Activated CD8-positive, alpha-beta T cell treated with anti-CD3 and anti-CD28 coated beads for 36 hours (primary cell): Measurements from ENCODE around the gene LST1. TPM values are rescaled to one million over a fixed set of nuclear protein-coding genes. Genes with fewer than 3 reads are reported as not detected.
A peak's percentile ranks its signal among the peaks of the same experiment; 100 is the strongest.

Source experiments
- ATAC-seq: fragments of 200-7000 bp; cut with Tn5 transposase; one replicate; pipeline ENCODE4 v1.10.0; 2021; ENCODE audit warnings: mild to moderate bottlenecking, moderate library complexity
- CTCF ChIA-PET: fragments of 350-600 bp; sonication (Branson Sonifier 250); formaldehyde crosslinking; loops from one replicate; lab custom pipeline; 2021; ENCODE audit warnings: antibody characterized with exemption; lab: Charles Lee
- POLR2A ChIA-PET: fragments of 350-600 bp; sonication (Branson Sonifier 250); formaldehyde crosslinking; loops from one replicate; lab custom pipeline; 2021; ENCODE audit warnings: antibody characterized with exemption; lab: Charles Lee
- DNase-seq: peaks from one replicate; pipeline ENCODE4 v3.0.0-alpha.2; 2020
- H3K27ac Mint-ChIP-seq: one replicate; pipeline ENCODE4 v1.8.0; 2021; ENCODE audit warnings: mild to moderate bottlenecking, mixed read lengths
- H3K27me3 Mint-ChIP-seq: one replicate; pipeline ENCODE4 v1.8.0; 2021; ENCODE audit warnings: mixed read lengths
- H3K36me3 Mint-ChIP-seq: one replicate; pipeline ENCODE4 v1.8.0; 2021; ENCODE audit warnings: low read depth, mixed read lengths
- H3K4me1 Mint-ChIP-seq: one replicate; pipeline ENCODE4 v1.8.0; 2021; ENCODE audit warnings: low read depth, mixed read lengths
- H3K4me3 Mint-ChIP-seq: one replicate; pipeline ENCODE4 v1.8.0; 2021; ENCODE audit warnings: mild to moderate bottlenecking, moderate library complexity, mixed read lengths
- H3K9me3 Mint-ChIP-seq: one replicate; pipeline ENCODE4 v1.8.0; 2021; ENCODE audit warnings: mixed read lengths
- CTCF ChIP-seq: fragments of 200-600 bp; IDR thresholded peaks from one replicate; pipeline ENCODE4 v1.8.0; 2022; ENCODE audit warnings: antibody characterized with exemption, mild to moderate bottlenecking
- intact Hi-C: fragments of 100-400 bp; cut with micrococcal nuclease; formaldehyde crosslinking; loops from one replicate; pipeline ENCODE4 v1.10.0; 2022
- total RNA-seq, 2 experiments: library from RNA; stranded (reverse); gene quantifications; one replicate each; pipeline ENCODE4 v1.2.3, GENCODE V29; 2021

The LST1 gene
- total RNA-seq, 2 experiments from 2014 or later: 40.4 to 43.6 TPM

GRCh38 chr6:31567531-31568370, 18.3 kb upstream of the LST1 start:
- ATAC-seq: peak; percentile 22
- Mint-ChIP-seq H3K4me3 (peak overlapping the region; percentile 54), H3K36me3 (peaks cover 28% of the 10 kb centered on the region), H3K9me3 (no peaks in the 10 kb centered on the region), H3K27ac (peak overlapping the region; percentile 91), H3K27me3 (no peaks in the 10 kb centered on the region), H3K4me1 (peaks cover 72% of the 10 kb centered on the region)
- no peak for TF ChIP-seq CTCF
- intact Hi-C loops: loop anchor here (1.0 to 10.0 kb wide), 2 partner anchors 8 to 257 kb away; partner anchors contain the start of gene HSPA1B
- peak; percentile 80 for DNase-seq
- ChIA-PET POLR2A (interaction anchor here (0.9 to 35.7 kb wide), 7 partner anchors 3 to 260 kb away, joined by 3 to 1181 read pairs (median 14); partner anchors contain the start of genes DDX39B, HSPA1B, LST1 and LTA), CTCF (interaction anchor here (1.0 to 56.2 kb wide), 6 partner anchors 9 to 25 kb away, joined by 3 to 2542 read pairs (median 15); partner anchors contain the start of genes ATP6V1G2, LST1, LTB and NCR3)

DNA sequence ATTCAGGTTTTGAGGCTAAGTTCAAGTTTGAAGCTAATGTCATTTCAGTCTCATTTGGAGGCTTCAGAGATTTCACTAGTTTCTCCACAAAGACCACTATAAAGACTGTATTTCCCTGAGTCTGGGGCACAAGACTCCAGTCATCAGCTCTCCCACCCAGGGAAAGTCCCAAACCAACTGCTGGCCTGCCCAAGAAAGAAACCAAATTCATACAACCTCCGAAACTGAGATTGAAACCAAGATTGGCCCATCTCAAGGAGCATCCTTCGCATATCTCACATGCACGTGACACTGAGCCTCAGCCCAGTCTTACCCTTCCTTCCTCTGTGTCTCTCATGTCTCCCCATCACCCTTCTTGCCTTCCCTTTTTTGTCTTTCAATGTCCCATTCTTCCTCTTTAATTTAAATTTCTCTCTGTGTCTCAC, 17.5 kb upstream of the LST1 start:
- no peaks in the 10 kb centered on the region for H3K9me3 Mint-ChIP-seq
- peaks cover 30% of the 10 kb centered on the region for H3K36me3 Mint-ChIP-seq
- H3K4me3 Mint-ChIP-seq: peak overlapping the region; percentile 54
- intact Hi-C loops: loop anchor here (1.0 to 10.0 kb wide), 2 partner anchors 9 to 256 kb away; partner anchors contain the start of gene HSPA1B
- ATAC-seq: peak; percentile 53
- H3K27me3 Mint-ChIP-seq: no peaks in the 10 kb centered on the region
- peak; percentile 88 for DNase-seq
- ChIA-PET CTCF (interaction anchor here (1.0 to 56.2 kb wide), 5 partner anchors 10 to 26 kb away, joined by 3 to 2542 read pairs (median 25); partner anchors contain the start of genes LST1, LTB, NCR3 and NFKBIL1), POLR2A (interaction anchor here (0.7 to 35.7 kb wide), 9 partner anchors 2 to 259 kb away, joined by 3 to 1181 read pairs (median 4); partner anchors contain the start of genes DDX39B, HSPA1B, LST1 and LTA)
- peaks cover 70% of the 10 kb centered on the region for H3K4me1 Mint-ChIP-seq
- peak overlapping the region; percentile 91 for H3K27ac Mint-ChIP-seq
- TF ChIP-seq CTCF: no peak

GRCh38 chr6:31569861-31570536, 16.1 kb upstream of the LST1 start:
- intact Hi-C loops: loop anchor here (10.0 kb wide), 1 partner anchor 255 kb away; the partner anchor contains the start of gene HSPA1B
- DNase-seq: no peak
- TF ChIP-seq CTCF: no peak
- peak overlapping the region; percentile 16 for H3K4me3 Mint-ChIP-seq
- CTCF ChIA-PET: interaction anchor here (1.4 to 56.2 kb wide), 5 partner anchors 7 to 22 kb away, joined by 5 to 2542 read pairs (median 25); partner anchors contain the start of genes LST1, LTB, NCR3 and TNF
- peak overlapping the region; percentile 91 for H3K27ac Mint-ChIP-seq
- H3K4me1 Mint-ChIP-seq: peaks cover 74% of the 10 kb centered on the region
- no peaks in the 10 kb centered on the region for H3K27me3 Mint-ChIP-seq
- H3K36me3 Mint-ChIP-seq: peaks cover 32% of the 10 kb centered on the region
- POLR2A ChIA-PET: interaction anchor here (0.6 to 35.7 kb wide), 5 partner anchors 0 to 95 kb away, joined by 3 to 1181 read pairs (median 17); partner anchors contain the start of genes GPANK1, LST1, LTA and LTB
- H3K9me3 Mint-ChIP-seq: no peaks in the 10 kb centered on the region
- no peak for ATAC-seq

GRCh38 chr6:31572041-31572911, 13.8 kb upstream of the LST1 start, which contains the start of gene LTA:
TSS of gene LTA (plus strand) at chr6:31572289. CDS start at chr6:31572743, 454 bp downstream.
- Mint-ChIP-seq H3K36me3 (peaks cover 48% of the 10 kb centered on the region), H3K4me3 (peak within 1 kb of the TSS; percentile 96), H3K27ac (peak within 1 kb of the TSS; percentile 97), H3K27me3 (no peaks in the 10 kb centered on the region), H3K9me3 (no peaks in the 10 kb centered on the region), H3K4me1 (peaks cover 66% of the 10 kb centered on the region)
- ChIA-PET POLR2A (interaction anchor here (0.9 to 35.7 kb wide), 5 partner anchors 2 to 166 kb away, joined by 3 to 1181 read pairs (median 97); partner anchors contain the start of genes DDX39B, LST1, LTA and LTB), CTCF (interaction anchor here (1.0 to 56.2 kb wide), 7 partner anchors 9 to 80 kb away, joined by 3 to 2542 read pairs (median 7); partner anchors contain the start of genes ATP6V1G2, DDX39B, LST1 and LTA)
- DNase-seq: peak; percentile 92
- TF ChIP-seq CTCF: no peak
- intact Hi-C loops: no loop called here
- peak; percentile 58 for ATAC-seq
